Stimulated activated CD8-positive, alpha-beta memory T cell treated with anti-CD3 and anti-CD28 coated beads, Interleukin-2, amount 100 ng/mL, for 1 hour (primary cell): ENCODE data around the gene HMHB1.

ENCODE experiments used
- DNase-seq, 2 donors: peaks; one replicate each; pipeline ENCODE4 v3.0.0-alpha.2; 2020; ENCODE audit warnings: low read depth in 2 of 2

Gene HMHB1

GRCh38 chr5:143812085-143812705 is at the start of gene HMHB1:
Gene HMHB1, plus strand, starts transcription at chr5:143812161.
- no peak for DNase-seq

GRCh38 chr5:143762636-143763220 is 49.2 kb upstream of the HMHB1 start:
- no peak for DNase-seq

GRCh38 chr5:143767162-143767561 is 44.8 kb upstream of the HMHB1 start:
- DNase-seq = no peak

GRCh38 chr5:143769026-143769786 is 42.8 kb upstream of the HMHB1 start:
- DNase-seq = no peak

- DNase-seq = no peak
These were observed 41.5 kb upstream of the HMHB1 start for GRCh38 chr5:143770450-143770849.

- DNase-seq = no peak
These were observed 40.8 kb upstream of the HMHB1 start for GRCh38 chr5:143771189-143771588.

- DNase-seq = no peak
These were observed 40.4 kb upstream of the HMHB1 start for GRCh38 chr5:143771602-143772001.

- DNase-seq = no peak
These were observed 39.3 kb upstream of the HMHB1 start for GRCh38 chr5:143772621-143773020.

- DNase-seq = no peak
These were observed 36.7 kb upstream of the HMHB1 start for GRCh38 chr5:143775258-143775657.

GRCh38 chr5:143776951-143777350 is 35.0 kb upstream of the HMHB1 start:
- DNase-seq = no peak

GRCh38 chr5:143779506-143779905 is 32.5 kb upstream of the HMHB1 start:
- no peak for DNase-seq

- DNase-seq = no peak
These were observed 29.9 kb upstream of the HMHB1 start for GRCh38 chr5:143781993-143782520.

- DNase-seq = no peak
These were observed 29.2 kb upstream of the HMHB1 start for GRCh38 chr5:143782588-143783386.

GRCh38 chr5:143788401-143788800 is 23.6 kb upstream of the HMHB1 start:
- no peak for DNase-seq

- DNase-seq = no peak
These were observed 21.4 kb upstream of the HMHB1 start for GRCh38 chr5:143790457-143791112.

GRCh38 chr5:143791848-143792731 is 19.9 kb upstream of the HMHB1 start:
- DNase-seq = no peak

- DNase-seq = no peak
These were observed 18.7 kb upstream of the HMHB1 start for GRCh38 chr5:143793249-143793648.

- DNase-seq = no peak
These were observed 15.8 kb upstream of the HMHB1 start for GRCh38 chr5:143796125-143796524.

- no peak for DNase-seq
These were observed 15.2 kb upstream of the HMHB1 start for GRCh38 chr5:143796753-143797152.

- DNase-seq = no peak
These were observed 11.2 kb upstream of the HMHB1 start for GRCh38 chr5:143800715-143801114.
